HepG2 (cell line): ENCODE data around the gene HDAC5. TPM values are rescaled to one million over a fixed set of nuclear protein-coding genes. Genes with fewer than 3 reads are reported as not detected.

Source experiments
- ELF4 ChIP-seq: sonication (generic); formaldehyde crosslinking; IDR thresholded peaks from 2 replicates; pipeline ENCODE4 v1.5.0; 2020; ENCODE audit warnings: missing genetic modification reagents, mild to moderate bottlenecking, moderate library complexity, borderline replicate concordance
- FLYWCH1 ChIP-seq: sonication (generic); formaldehyde crosslinking; IDR thresholded peaks from 2 replicates; pipeline ENCODE4 v1.8.1; 2023; ENCODE audit warnings: mild to moderate bottlenecking, missing genetic modification reagents
- HIC2 ChIP-seq: sonication (generic); formaldehyde crosslinking; IDR thresholded peaks from 2 replicates; pipeline ENCODE4 v1.9.0; 2022; ENCODE audit warnings: low read depth, missing genetic modification reagents
- IRF1 ChIP-seq: sonication (generic); formaldehyde crosslinking; IDR thresholded peaks from 2 replicates; pipeline ENCODE4 v1.4.0; 2020; ENCODE audit warnings: low read depth, mild to moderate bottlenecking, missing genetic modification reagents
- JUN ChIP-seq: sonication (generic); formaldehyde crosslinking; IDR thresholded peaks from 2 replicates; pipeline ENCODE4 v1.4.0; 2020; ENCODE audit warnings: mild to moderate bottlenecking, missing genetic modification reagents
- MZF1 ChIP-seq: sonication (generic); formaldehyde crosslinking; IDR thresholded peaks from 2 replicates; pipeline ENCODE4 v1.8.1; 2023; ENCODE audit warnings: mild to moderate bottlenecking, missing genetic modification reagents, borderline replicate concordance
- PAF1 ChIP-seq: IDR thresholded peaks from 2 replicates; pipeline ENCODE4 v1.6.1; 2016; ENCODE audit warnings: missing genetic modification reagents, missing compliant biosample characterization
- REPIN1 ChIP-seq: sonication (generic); formaldehyde crosslinking; IDR thresholded peaks from 2 replicates; pipeline ENCODE4 v1.8.0; 2022; ENCODE audit warnings: missing genetic modification reagents, low read depth, mild to moderate bottlenecking, borderline replicate concordance
- SCMH1 ChIP-seq: sonication (generic); formaldehyde crosslinking; IDR thresholded peaks from 2 replicates; pipeline ENCODE4 v1.9.0; 2021; ENCODE audit warnings: missing genetic modification reagents, mild to moderate bottlenecking, borderline replicate concordance
- SMARCE1 ChIP-seq: fragments of 450-650 bp; IDR thresholded peaks from 2 replicates; pipeline ENCODE4 v1.6.1; 2017; ENCODE audit warnings: borderline replicate concordance
- SOX13 ChIP-seq, 3 experiments: fragments of 450-650 bp in 1 of 3; sonication (generic) in 1 of 3; formaldehyde crosslinking in 1 of 3; IDR thresholded peaks in 2 of 3; conservative IDR thresholded peaks in 1 of 3; 2 replicates each; pipeline versions ENCODE4 v1.5.0 to v1.6.1; 2016 to 2020; ENCODE audit warnings: antibody characterized with exemption in 1 of 3, mild to moderate bottlenecking in 1 of 3, missing compliant biosample characterization in 1 of 3, missing genetic modification reagents in 1 of 3, moderate library complexity in 1 of 3
- TBX3 ChIP-seq: fragments of 450-650 bp; IDR thresholded peaks from 2 replicates; pipeline ENCODE4 v1.6.1; 2017; ENCODE audit warnings: antibody characterized with exemption, mild to moderate bottlenecking, inconsistent platforms, borderline replicate concordance
- TERF1 ChIP-seq: sonication (generic); formaldehyde crosslinking; IDR thresholded peaks from 2 replicates; pipeline ENCODE4 v1.8.0; 2022; ENCODE audit warnings: mild to moderate bottlenecking, missing genetic modification reagents, moderate library complexity
- THAP8 ChIP-seq: sonication (generic); formaldehyde crosslinking; IDR thresholded peaks from 2 replicates; pipeline ENCODE4 v1.5.1; 2020; ENCODE audit warnings: missing genetic modification reagents, mild to moderate bottlenecking, borderline replicate concordance
- ZBTB2 ChIP-seq: sonication (generic); formaldehyde crosslinking; IDR thresholded peaks from 2 replicates; pipeline ENCODE4 v1.8.0; 2022; ENCODE audit warnings: low read depth, missing genetic modification reagents
- ZNF317 ChIP-seq: sonication (generic); formaldehyde crosslinking; IDR thresholded peaks from 2 replicates; pipeline ENCODE4 v1.5.0; 2020; ENCODE audit warnings: mild to moderate bottlenecking, missing genetic modification reagents
- ZNF431 ChIP-seq: sonication (generic); formaldehyde crosslinking; IDR thresholded peaks from 2 replicates; pipeline ENCODE4 v1.9.0; 2022; ENCODE audit warnings: missing genetic modification reagents, low read depth, mild to moderate bottlenecking, borderline replicate concordance
- ZNF446 ChIP-seq: sonication (generic); formaldehyde crosslinking; IDR thresholded peaks from 2 replicates; pipeline ENCODE4 v1.5.0; 2020; ENCODE audit warnings: mild to moderate bottlenecking, missing genetic modification reagents
- ZNF513 ChIP-seq: sonication (generic); formaldehyde crosslinking; conservative IDR thresholded peaks from 2 replicates; pipeline ENCODE4 v1.5.0; 2020; ENCODE audit warnings: missing genetic modification reagents
- ZNF563 ChIP-seq: sonication (generic); formaldehyde crosslinking; IDR thresholded peaks from 2 replicates; pipeline ENCODE4 v1.8.0; 2022; ENCODE audit warnings: mild to moderate bottlenecking, moderate library complexity, missing genetic modification reagents
- ZNF607 ChIP-seq: sonication (generic); formaldehyde crosslinking; IDR thresholded peaks from 2 replicates; pipeline ENCODE4 v1.5.1; 2020; ENCODE audit warnings: missing genetic modification reagents, mild to moderate bottlenecking, borderline replicate concordance
- ZNF703 ChIP-seq: sonication (generic); formaldehyde crosslinking; IDR thresholded peaks from 2 replicates; pipeline ENCODE4 v1.5.1; 2020; ENCODE audit warnings: missing genetic modification reagents, mild to moderate bottlenecking, moderate library complexity, borderline replicate concordance
- polyA plus RNA-seq, 8 experiments: library from polyadenylated mRNA; depleted of rRNA in 3 of 8; stranded (reverse) in 7 of 8; unstranded in 1 of 8; fragments of >200 nt; fragmentation: Illumina TruSeq in 4 of 8; extraction: Trizol in 4 of 8; gene quantifications; 2 replicates each; pipeline versions ENCODE4 v1.2.1 to v1.2.3, GENCODE V29; 2011 to 2016; ENCODE audit warnings: low read depth in 4 of 8, missing spikeins in 1 of 8, mixed read lengths in 1 of 8; ENCODE audit not compliant: insufficient read depth in 1 of 8
- total RNA-seq, 5 experiments: library from RNA; depleted of rRNA; stranded (reverse); fragments of >200 nt; fragmentation: Illumina TruSeq; extraction: Trizol; gene quantifications; 2 replicates each; pipeline ENCODE4 v1.2.3, GENCODE V29; 2016; ENCODE audit warnings: low read depth in 1 of 5

HDAC5 gene
- total and polyA plus RNA-seq, 2 of the 13 experiments (the other 11 are each of a cell fraction or from before 2014, with no cell fraction given), result 46.4 to 85.4 TPM

GRCh38 chr17:44124118-44124438 lies 637 bp upstream of the HDAC5 start (continued):
- TF ChIP-seq REPIN1 (CRISPR knock-in tag), result no peak
- no peak for TF ChIP-seq ZNF446 (CRISPR knock-in tag)
- TF ChIP-seq ZNF317 (CRISPR knock-in tag), result 0 out of 2 replicates have a peak, but pooled peaks have one; percentile 9
- no peak for TF ChIP-seq TBX3
- 0 out of 2 replicates have a peak, but pooled peaks have one; percentile 6 for TF ChIP-seq IRF1 (CRISPR knock-in tag)
- 0 out of 2 replicates have a peak, but pooled peaks have one; percentile 32 for TF ChIP-seq ZBTB2
- TF ChIP-seq SMARCE1, result no peak
- no peak for TF ChIP-seq ZNF703 (CRISPR knock-in tag)
- TF ChIP-seq ZNF513, result no peak
- no peak for TF ChIP-seq ZNF563
- TF ChIP-seq PAF1 (CRISPR knock-in tag), result no peak
- TF ChIP-seq ZNF607 (CRISPR knock-in tag), result peak; percentile 29; the same call in 1 of the 2 replicates
- no peak for TF ChIP-seq ELF4 (CRISPR knock-in tag)
- no peak for TF ChIP-seq THAP8 (CRISPR knock-in tag)
- no peak for TF ChIP-seq JUN
- no peak for TF ChIP-seq SCMH1
- no peak for TF ChIP-seq MZF1 (CRISPR knock-in tag)
- TF ChIP-seq ZNF431 (CRISPR knock-in tag), result peak; percentile 28; the same call in 1 of the 2 replicates
- TF ChIP-seq TERF1, result no peak
- TF ChIP-seq FLYWCH1 (CRISPR knock-in tag), result no peak
- TF ChIP-seq HIC2 (CRISPR knock-in tag), result 0 out of 2 replicates have a peak, but pooled peaks have one; percentile 2
- TF ChIP-seq SOX13 (IDR thresholded peaks at IDR 0.05), result no peak
- peak in 1 of 2 experiments; percentile 3; a peak in 1 of 4 replicates for TF ChIP-seq SOX13 (CRISPR knock-in tag; conservative IDR thresholded peaks at IDR 0.05 in 1 of 2, IDR thresholded peaks at IDR 0.05 in 1 of 2)
